OCI-LY7 (cell line): Measurements from ENCODE around the gene GABPB1. TPM values are rescaled to one million over a fixed set of nuclear protein-coding genes. Genes with fewer than 3 reads are reported as not detected.

Experiments used
- BruUV-seq: library from RNA; stranded (reverse); fragments of 400-500 nt; replicated peaks from 2 replicates; lab custom pipeline; 2021; lab: Mats Ljungman, UMichigan
- CTCF ChIA-PET: fragments of 300-600 bp; sonication (Branson Sonifier 250); formaldehyde crosslinking; loops from one replicate; lab custom pipeline; 2022; ENCODE audit warnings: antibody characterized with exemption; ENCODE audit not compliant: unreplicated experiment; lab: Charles Lee
- POLR2A ChIA-PET: fragments of 300-600 bp; sonication (Branson Sonifier 250); formaldehyde crosslinking; loops from one replicate; lab custom pipeline; 2022; ENCODE audit warnings: antibody characterized with exemption; lab: Charles Lee
- DNase-seq: peaks from one replicate; pipeline ENCODE4 v3.0.0-alpha.2; 2015; ENCODE audit warnings: low spot score
- H2AFZ ChIP-seq: fragments of 200-600 bp; sonication (generic), shearing (Covaris generic); 2 replicates; pipeline ENCODE4 v1.6.1; 2014; ENCODE audit warnings: mild to moderate bottlenecking, antibody characterized with exemption, low read length, moderate library complexity
- H3K27ac ChIP-seq: fragments of 200-600 bp; sonication (generic); 2 replicates; pipeline ENCODE4 v1.5.1; 2014; ENCODE audit warnings: mixed run types, low read depth, mild to moderate bottlenecking, moderate library complexity, low read length, inconsistent platforms; ENCODE audit not compliant: poor library complexity, severe bottlenecking
- H3K36me3 ChIP-seq: fragments of 200-600 bp; sonication (generic); 2 replicates; pipeline ENCODE4 v1.6.1; 2014; ENCODE audit warnings: mild to moderate bottlenecking, antibody characterized with exemption, low read length, moderate library complexity, mixed read lengths; ENCODE audit not compliant: insufficient read depth
- H3K4me1 ChIP-seq: fragments of 200-600 bp; sonication (generic); 2 replicates; pipeline ENCODE4 v1.5.1; 2014; ENCODE audit warnings: mild to moderate bottlenecking, low read length; ENCODE audit not compliant: insufficient read depth, poor library complexity, severe bottlenecking
- H3K4me2 ChIP-seq: fragments of 200-600 bp; sonication (generic); 2 replicates; pipeline ENCODE4 v1.6.1; 2014; ENCODE audit warnings: mild to moderate bottlenecking, low read length
- H3K4me3 ChIP-seq: fragments of 200-600 bp; sonication (generic); 2 replicates; pipeline ENCODE4 v1.5.1; 2014; ENCODE audit warnings: mild to moderate bottlenecking, low read depth, low read length; ENCODE audit not compliant: poor library complexity, severe bottlenecking
- H3K79me2 ChIP-seq: fragments of 200-600 bp; sonication (generic); 2 replicates; pipeline ENCODE4 v1.6.1; 2016; ENCODE audit warnings: low read depth, mild to moderate bottlenecking, low read length, moderate library complexity, mixed read lengths; ENCODE audit not compliant: insufficient read depth
- H3K9me2 ChIP-seq: fragments of 200-600 bp; sonication (generic); 2 replicates; pipeline ENCODE4 v1.6.1; 2016; ENCODE audit warnings: mild to moderate bottlenecking, low read length, mixed read lengths; ENCODE audit not compliant: insufficient read depth
- H3K9me3 ChIP-seq: fragments of 200-600 bp; sonication (generic); 2 replicates; pipeline ENCODE4 v1.6.1; 2014; ENCODE audit warnings: mild to moderate bottlenecking, mixed run types, low read length, mixed read lengths
- H4K20me1 ChIP-seq: fragments of 200-600 bp; sonication (generic); 2 replicates; pipeline ENCODE4 v1.6.1; 2014; ENCODE audit warnings: mild to moderate bottlenecking, antibody characterized with exemption, low read length, moderate library complexity, mixed read lengths; ENCODE audit not compliant: insufficient read depth
- EZH2phosphoT487 ChIP-seq: fragments of 200-600 bp; sonication (generic); IDR thresholded peaks from 2 replicates; pipeline ENCODE4 v1.6.1; 2018; ENCODE audit warnings: low read depth, borderline replicate concordance, mild to moderate bottlenecking, mixed run types, antibody characterized with exemption, low read length, moderate library complexity, mixed read lengths
- intact Hi-C: fragments of 100-400 bp; cut with micrococcal nuclease; formaldehyde crosslinking; loops from one replicate; pipeline ENCODE4 v1.10.0; 2022; ENCODE audit not compliant: unreplicated experiment
- total RNA-seq, 2 experiments: library from RNA; depleted of rRNA in 1 of 2; stranded (reverse); fragments of >200 nt in 1 of 2; shearing (Covaris generic) in 1 of 2; gene quantifications; 2 replicates each; pipeline ENCODE4 v1.2.3, GENCODE V29; 2014 to 2022
- TF ChIP-seq, protein P1 (sequence below): fragments of 200-600 bp; sonication (generic); conservative IDR thresholded peaks from 2 replicates; pipeline ENCODE4 v1.5.1; 2014; ENCODE audit warnings: mild to moderate bottlenecking, antibody characterized with exemption, low read length, moderate library complexity, mixed read lengths

GABPB1 gene
- total RNA-seq, 2 experiments from 2014 or later: 32.6 to 53.3 TPM

DNA sequence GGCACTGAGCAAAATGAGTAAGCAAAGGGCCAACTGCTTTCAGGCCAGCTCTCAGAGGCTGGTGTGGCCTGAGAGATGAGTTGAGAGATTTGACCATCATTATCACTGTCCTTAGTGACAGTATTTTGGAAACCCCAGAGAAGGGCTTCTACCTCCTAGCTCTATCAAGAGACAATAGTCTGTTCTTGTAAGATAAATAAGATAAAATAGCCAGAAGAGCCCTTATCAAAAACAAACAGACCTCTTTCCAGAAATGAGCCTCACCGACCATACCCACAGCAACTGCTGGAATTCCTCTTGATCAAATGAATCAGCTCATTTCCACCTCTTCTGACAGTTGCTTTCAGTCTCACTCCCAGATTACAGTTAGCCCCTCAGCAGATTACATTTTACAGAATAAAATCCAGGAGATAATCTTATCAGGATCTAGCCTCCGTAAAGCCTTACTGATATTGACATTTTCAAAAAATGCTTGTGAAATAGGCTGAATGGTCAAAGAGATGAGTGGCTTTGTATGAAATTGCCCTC, 94.0 kb downstream of the GABPB1 start:
- Histone ChIP-seq H3K36me3 (no peaks in the 10 kb centered on the region), H3K4me1 (no peaks in the 10 kb centered on the region), H3K27ac (no peak overlapping the region), H3K4me2 (no peak overlapping the region), H3K9me2 (no peaks in the 10 kb centered on the region), H2AFZ (no peak overlapping the region), H3K79me2 (no peaks in the 10 kb centered on the region), H3K4me3 (no peak overlapping the region), H4K20me1 (no peaks in the 10 kb centered on the region), H3K9me3 (no peaks in the 10 kb centered on the region)
- intact Hi-C loops: no loop called here
- TF ChIP-seq, protein P1, sequence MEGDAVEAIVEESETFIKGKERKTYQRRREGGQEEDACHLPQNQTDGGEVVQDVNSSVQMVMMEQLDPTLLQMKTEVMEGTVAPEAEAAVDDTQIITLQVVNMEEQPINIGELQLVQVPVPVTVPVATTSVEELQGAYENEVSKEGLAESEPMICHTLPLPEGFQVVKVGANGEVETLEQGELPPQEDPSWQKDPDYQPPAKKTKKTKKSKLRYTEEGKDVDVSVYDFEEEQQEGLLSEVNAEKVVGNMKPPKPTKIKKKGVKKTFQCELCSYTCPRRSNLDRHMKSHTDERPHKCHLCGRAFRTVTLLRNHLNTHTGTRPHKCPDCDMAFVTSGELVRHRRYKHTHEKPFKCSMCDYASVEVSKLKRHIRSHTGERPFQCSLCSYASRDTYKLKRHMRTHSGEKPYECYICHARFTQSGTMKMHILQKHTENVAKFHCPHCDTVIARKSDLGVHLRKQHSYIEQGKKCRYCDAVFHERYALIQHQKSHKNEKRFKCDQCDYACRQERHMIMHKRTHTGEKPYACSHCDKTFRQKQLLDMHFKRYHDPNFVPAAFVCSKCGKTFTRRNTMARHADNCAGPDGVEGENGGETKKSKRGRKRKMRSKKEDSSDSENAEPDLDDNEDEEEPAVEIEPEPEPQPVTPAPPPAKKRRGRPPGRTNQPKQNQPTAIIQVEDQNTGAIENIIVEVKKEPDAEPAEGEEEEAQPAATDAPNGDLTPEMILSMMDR: no peak
- no peak for TF ChIP-seq EZH2phosphoT487
- POLR2A ChIA-PET: interaction anchor here (0.6 to 0.7 kb wide), 2 partner anchors 204 to 1037 kb away, joined by 3 read pairs; no protein-coding TSS in a partner anchor
- CTCF ChIA-PET: no interaction called here
- DNase-seq: no peak
- BruUV-seq: no TSS peak

DNA sequence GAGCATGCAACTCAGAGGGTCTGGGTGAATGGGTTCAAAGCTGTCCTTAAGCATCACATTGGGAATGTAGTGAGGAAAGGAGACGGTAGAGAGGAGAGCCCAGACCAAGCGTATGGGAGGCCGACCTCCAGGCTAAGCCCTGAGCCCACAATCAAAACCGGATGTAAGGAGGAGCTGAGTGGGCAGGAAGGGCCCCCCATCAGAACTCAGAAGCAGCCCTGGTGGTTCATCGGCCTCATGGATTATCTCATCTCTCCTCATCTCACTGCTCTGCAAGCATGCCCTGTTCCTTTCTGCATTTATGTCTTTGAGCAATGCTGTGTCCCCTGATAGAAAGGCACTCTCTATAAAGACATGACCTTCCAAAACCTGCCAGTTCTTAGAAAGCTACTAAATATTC, 95.7 kb downstream of the GABPB1 start:
- H3K36me3 ChIP-seq: no peaks in the 10 kb centered on the region
- no TSS peak for BruUV-seq
- no peaks in the 10 kb centered on the region for H3K9me2 ChIP-seq
- H3K4me3 ChIP-seq: no peak overlapping the region
- no peak overlapping the region for H3K27ac ChIP-seq
- intact Hi-C loops: no loop called here
- DNase-seq: no peak
- ChIA-PET CTCF (no interaction called here), POLR2A (no interaction called here)
- no peak overlapping the region for H3K4me2 ChIP-seq
- no peak for TF ChIP-seq EZH2phosphoT487
- TF ChIP-seq, protein P1: no peak
- no peaks in the 10 kb centered on the region for H3K9me3 ChIP-seq
- H4K20me1 ChIP-seq: no peaks in the 10 kb centered on the region
- no peak overlapping the region for H2AFZ ChIP-seq
- no peaks in the 10 kb centered on the region for H3K79me2 ChIP-seq
- no peaks in the 10 kb centered on the region for H3K4me1 ChIP-seq

DNA sequence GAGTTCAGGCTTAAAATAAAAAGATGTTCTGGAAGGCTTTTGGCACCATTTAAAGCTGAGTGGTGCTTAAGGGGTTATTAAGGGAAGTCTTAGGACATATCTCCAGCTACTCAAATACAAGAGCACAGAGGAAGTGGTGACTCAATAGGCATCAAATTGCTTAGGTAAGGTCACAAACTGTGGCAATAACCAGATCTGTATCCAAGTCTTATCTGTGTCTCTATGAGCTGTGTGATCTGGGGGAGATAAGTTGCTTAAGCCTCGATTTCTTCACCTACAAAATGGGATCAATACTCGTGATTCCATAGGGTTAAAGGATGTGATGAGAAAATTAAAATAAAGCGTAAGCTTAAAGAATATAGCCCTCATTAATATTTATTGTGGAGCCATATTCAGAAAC, 97.1 kb downstream of the GABPB1 start:
- no peak overlapping the region for H3K4me2 ChIP-seq
- H2AFZ ChIP-seq: no peak overlapping the region
- H3K9me3 ChIP-seq: no peaks in the 10 kb centered on the region
- intact Hi-C loops: no loop called here
- ChIA-PET CTCF (no interaction called here), POLR2A (interaction anchor here (0.6 kb wide), 1 partner anchor 917 kb away, joined by 3 read pairs; no protein-coding TSS in a partner anchor)
- H3K4me1 ChIP-seq: no peaks in the 10 kb centered on the region
- no peaks in the 10 kb centered on the region for H4K20me1 ChIP-seq
- DNase-seq: no peak
- H3K9me2 ChIP-seq: no peaks in the 10 kb centered on the region
- TF ChIP-seq, protein P1: no peak
- no peak for TF ChIP-seq EZH2phosphoT487
- BruUV-seq: no TSS peak
- H3K27ac ChIP-seq: no peak overlapping the region
- no peaks in the 10 kb centered on the region for H3K36me3 ChIP-seq
- H3K4me3 ChIP-seq: no peak overlapping the region
- H3K79me2 ChIP-seq: no peaks in the 10 kb centered on the region
